Activated T-helper 2 cell treated with anti-CD3 and anti-CD28 coated beads, Interferon-gamma antibody, Interleukin-2, Interleukin-4, amounts not matched to agents 10 μg/mL and 5 μg/mL and 100 μg/mL, durations not matched to agents 14 hours and 24 hours and 36 hours (primary cell): ENCODE data around the gene HAGHL. TPM values are rescaled to one million over a fixed set of nuclear protein-coding genes. Genes with fewer than 3 reads are reported as not detected.
"Not testable (repeated sequence)": the region's sequence is repeated elsewhere in the genome, so short reads cannot be mapped to it uniquely, and the experiment has no call there.

ENCODE experiments used
- DNase-seq: peaks from one replicate; pipeline ENCODE4 v3.0.0; 2021; ENCODE audit warnings: low spot score
- H3K27ac Mint-ChIP-seq: one replicate; pipeline ENCODE4 v1.8.0; 2021; ENCODE audit warnings: mixed read lengths
- H3K27me3 Mint-ChIP-seq: one replicate; pipeline ENCODE4 v1.8.0; 2021; ENCODE audit warnings: low read depth, mixed read lengths
- H3K36me3 Mint-ChIP-seq: one replicate; pipeline ENCODE4 v1.8.0; 2021; ENCODE audit warnings: low read depth, mixed read lengths
- H3K4me1 Mint-ChIP-seq: one replicate; pipeline ENCODE4 v1.8.0; 2021; ENCODE audit warnings: low read depth, mixed read lengths
- H3K4me3 Mint-ChIP-seq: one replicate; pipeline ENCODE4 v1.8.0; 2021; ENCODE audit warnings: low read depth, mild to moderate bottlenecking, moderate library complexity, mixed read lengths
- H3K9me3 Mint-ChIP-seq: one replicate; pipeline ENCODE4 v1.8.0; 2021; ENCODE audit warnings: mixed read lengths
- intact Hi-C: fragments of 100-400 bp; cut with micrococcal nuclease; formaldehyde crosslinking; loops from one replicate; pipeline ENCODE4 v1.15.1; 2023
- total RNA-seq: library from RNA; stranded (reverse); gene quantifications from 2 replicates; pipeline ENCODE4 v1.2.3, GENCODE V29; 2022

The HAGHL gene
- total RNA-seq, 1 donor from 2014 or later = 18.5 TPM

DNA sequence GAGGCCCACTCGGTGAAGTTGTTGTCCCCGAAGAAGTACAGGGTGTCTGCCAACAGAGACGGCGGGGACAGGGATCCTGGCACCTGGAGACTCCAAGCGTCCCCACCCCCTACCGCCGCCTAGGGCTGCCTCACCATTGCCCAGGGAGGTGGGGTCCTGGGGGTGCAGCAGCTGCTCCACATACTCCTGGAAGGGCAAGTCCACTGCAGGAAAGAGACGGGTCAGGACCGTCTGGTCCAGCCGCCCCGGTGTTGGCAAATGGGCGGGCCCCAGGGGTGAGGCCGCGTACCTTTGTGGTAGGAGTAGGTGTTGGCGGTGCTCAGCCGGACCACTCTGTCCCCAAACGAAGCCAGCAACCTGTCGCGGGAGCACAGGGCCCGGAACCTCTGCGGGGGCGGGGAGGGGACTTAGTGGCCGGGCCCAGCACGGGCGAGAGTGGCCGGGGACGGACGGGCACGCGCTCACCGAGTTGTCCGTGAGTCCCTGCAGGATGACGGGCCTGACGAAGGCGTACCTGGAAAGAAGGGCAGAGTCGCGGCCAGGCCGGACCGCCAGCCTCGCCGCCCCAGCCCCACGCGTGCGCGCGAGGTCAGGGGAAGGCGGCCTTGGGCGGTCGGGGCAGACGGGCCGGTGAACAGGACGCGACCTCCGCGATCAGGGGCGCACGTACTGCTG, 43.4 kb upstream of the HAGHL start:
- H3K36me3 Mint-ChIP-seq = peaks cover 32% of the 10 kb centered on the region
- H3K4me3 Mint-ChIP-seq = peak overlapping the region; percentile 76
- peaks cover 14% of the 10 kb centered on the region for H3K4me1 Mint-ChIP-seq
- intact Hi-C loops = loop anchor here (5.0 kb wide), 2 partner anchors 46 to 96 kb away; partner anchors contain the start of gene METTL26
- no peaks in the 10 kb centered on the region for H3K9me3 Mint-ChIP-seq
- no peaks in the 10 kb centered on the region for H3K27me3 Mint-ChIP-seq
- no peak for DNase-seq
- peak overlapping the region; percentile 52 for H3K27ac Mint-ChIP-seq

DNA sequence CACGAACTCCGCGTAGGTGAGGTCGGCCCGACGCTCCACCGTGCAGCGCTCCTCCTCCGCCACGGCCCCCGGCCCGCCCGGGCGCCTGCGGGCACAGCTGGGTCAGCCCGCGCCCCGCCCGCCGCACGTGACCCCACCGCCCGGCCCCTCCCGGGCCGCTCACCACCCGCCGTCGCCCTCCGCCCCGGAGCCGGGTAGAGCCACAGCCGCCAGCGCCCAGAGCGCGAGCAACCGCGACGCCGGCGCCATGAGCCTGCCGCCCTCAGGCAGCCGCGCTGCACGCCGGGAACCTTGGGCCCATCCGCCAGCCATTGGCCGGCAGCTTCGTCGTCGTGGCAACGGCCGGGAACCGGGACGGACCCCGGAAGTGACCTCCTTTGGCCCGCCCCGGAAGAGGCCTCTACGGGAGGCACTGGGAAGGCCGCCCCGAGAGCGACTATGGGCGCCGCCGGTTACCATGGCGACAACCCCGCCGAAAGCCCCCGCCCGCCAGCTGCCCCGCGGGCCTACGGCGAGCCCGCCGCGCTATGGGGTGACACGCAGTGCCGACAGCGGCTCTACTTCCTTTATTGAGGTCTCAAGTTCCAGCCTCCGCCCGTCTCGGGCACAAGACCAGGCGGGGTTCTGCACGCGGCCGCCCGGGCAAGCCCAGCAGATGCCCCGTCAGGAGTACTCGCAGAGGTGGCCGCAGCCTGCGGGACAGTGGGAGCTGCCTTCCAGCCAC, 42.7 kb upstream of the HAGHL start, which contains the start of gene JMJD8:
Gene JMJD8, minus strand, starts transcription at position 264 of the 724 bp plus-strand sequence. Its CDS starts 15 bp downstream, at position 249.
- Mint-ChIP-seq H3K4me3 (peak within 1 kb of the TSS; percentile 76), H3K4me1 (peaks cover 15% of the 10 kb centered on the region), H3K27ac (peak within 1 kb of the TSS; percentile 52), H3K36me3 (peaks cover 32% of the 10 kb centered on the region), H3K9me3 (no peaks in the 10 kb centered on the region), H3K27me3 (no peaks in the 10 kb centered on the region)
- intact Hi-C loops = loop anchor here (5.0 kb wide), 2 partner anchors 47 to 97 kb away; partner anchors contain the start of gene METTL26
- DNase-seq = peak; percentile 95

DNA sequence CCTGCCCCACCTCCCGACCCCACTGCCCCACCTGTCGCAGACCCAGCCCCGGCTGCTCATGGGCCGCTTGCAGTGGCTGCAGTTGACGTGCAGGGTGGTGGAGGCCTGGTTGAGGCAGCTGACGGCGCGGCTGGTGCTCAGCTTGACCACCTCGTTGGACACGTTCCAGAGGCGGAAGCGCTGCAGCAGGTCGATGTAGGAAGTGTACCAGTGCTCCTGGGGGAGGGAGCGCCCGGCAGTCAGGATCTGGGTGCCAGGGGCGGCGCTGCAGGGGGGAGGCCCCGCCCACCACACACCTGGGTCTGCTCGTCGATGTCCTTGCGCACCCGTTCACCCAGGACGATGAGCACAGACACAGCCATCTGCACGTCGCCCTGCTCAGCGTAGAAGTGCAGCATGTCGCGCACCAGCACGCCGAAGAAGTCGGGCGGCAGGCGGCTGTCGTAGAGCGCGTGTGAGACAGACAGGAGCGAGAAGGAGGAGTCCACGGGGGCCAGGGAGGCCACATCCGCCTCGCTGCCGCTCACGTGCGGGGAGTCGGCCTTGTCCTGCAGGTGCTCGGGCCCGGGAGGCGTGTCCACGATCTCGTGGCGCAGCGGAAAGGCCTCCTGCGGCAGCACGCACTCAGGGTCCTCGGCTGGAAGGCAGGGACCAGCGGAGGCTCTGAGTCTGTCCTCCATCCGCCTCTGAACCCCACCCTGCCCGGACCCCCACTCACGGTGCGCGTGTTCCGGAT, 41.8 kb upstream of the HAGHL start:
- intact Hi-C loops = loop anchor here (5.0 kb wide), 2 partner anchors 48 to 98 kb away; partner anchors contain the start of gene METTL26
- H3K27ac Mint-ChIP-seq = no peak overlapping the region
- H3K4me1 Mint-ChIP-seq = peaks cover 18% of the 10 kb centered on the region
- H3K9me3 Mint-ChIP-seq = no peaks in the 10 kb centered on the region
- H3K27me3 Mint-ChIP-seq = no peaks in the 10 kb centered on the region
- no peak overlapping the region for H3K4me3 Mint-ChIP-seq
- no peak for DNase-seq
- H3K36me3 Mint-ChIP-seq = peaks cover 33% of the 10 kb centered on the region

DNA sequence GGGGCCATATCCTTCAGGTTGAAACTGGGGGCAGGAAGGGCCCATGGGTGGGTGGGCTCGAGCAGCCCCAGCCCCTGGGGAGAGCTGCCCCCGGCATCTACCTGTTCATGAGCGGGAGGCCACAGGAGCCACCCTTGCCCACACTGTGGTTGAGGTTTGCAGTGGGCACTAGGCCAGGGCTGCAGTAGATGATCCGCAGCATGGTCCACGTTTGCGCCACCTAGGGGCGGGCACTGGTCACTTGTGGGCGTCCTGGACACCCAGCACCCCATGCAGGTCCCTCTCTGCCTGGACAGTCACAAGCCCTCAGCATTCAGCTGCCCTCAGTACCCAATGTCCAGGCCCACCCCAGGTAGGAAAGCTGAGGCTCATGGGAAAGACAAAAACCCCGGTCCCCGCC, 40.9 kb upstream of the HAGHL start:
- Mint-ChIP-seq H3K9me3 (no peaks in the 10 kb centered on the region), H3K36me3 (peaks cover 34% of the 10 kb centered on the region), H3K27me3 (no peaks in the 10 kb centered on the region), H3K4me1 (peaks cover 18% of the 10 kb centered on the region), H3K27ac (no peak overlapping the region), H3K4me3 (peak overlapping the region; percentile 47)
- no peak for DNase-seq
- intact Hi-C loops = no loop called here

DNA sequence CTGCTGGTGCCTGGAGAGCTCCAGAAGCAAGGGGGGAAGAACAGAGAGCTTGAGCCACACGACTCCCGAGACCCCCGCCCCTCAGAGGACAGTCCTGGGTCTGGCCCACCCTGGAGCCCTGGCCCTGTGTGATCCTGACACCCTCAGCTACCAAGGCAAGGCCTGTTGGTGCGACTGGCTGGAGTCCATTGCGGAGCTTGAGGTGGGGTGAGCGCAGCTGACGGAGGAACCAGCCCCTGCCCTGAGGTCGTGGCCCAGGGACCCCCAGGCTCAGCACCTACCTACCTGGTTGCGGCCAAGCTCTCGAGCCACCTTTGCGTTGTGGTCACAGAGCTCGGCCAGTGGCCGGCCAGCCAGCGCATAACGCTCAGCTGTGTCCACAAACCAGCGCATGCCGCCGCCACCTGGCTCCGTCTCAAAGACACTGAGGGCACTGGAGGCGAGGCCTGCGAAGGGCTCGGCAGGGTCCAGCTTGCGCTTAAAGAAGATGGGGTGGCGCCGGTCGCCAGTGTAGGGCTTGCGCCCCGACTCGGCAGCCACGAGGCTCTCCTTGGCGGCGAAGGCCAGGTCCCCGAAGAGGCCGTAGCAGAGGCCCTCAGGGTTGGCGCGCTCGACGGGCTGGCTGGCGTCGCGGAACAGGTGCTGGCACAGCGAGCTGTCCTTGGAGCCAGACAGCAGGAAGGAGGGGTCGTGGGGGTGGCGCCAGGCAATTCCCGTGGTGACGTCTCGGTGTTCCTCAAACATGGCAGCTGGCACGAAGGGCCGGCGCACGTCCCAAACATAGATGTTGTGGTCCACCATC, 40.2 kb upstream of the HAGHL start:
- no peak for DNase-seq
- H3K27ac Mint-ChIP-seq = no peak overlapping the region
- intact Hi-C loops = no loop called here
- H3K9me3 Mint-ChIP-seq = no peaks in the 10 kb centered on the region
- peak overlapping the region; percentile 47 for H3K4me3 Mint-ChIP-seq
- no peaks in the 10 kb centered on the region for H3K27me3 Mint-ChIP-seq
- peaks cover 13% of the 10 kb centered on the region for H3K4me1 Mint-ChIP-seq
- H3K36me3 Mint-ChIP-seq = peaks cover 28% of the 10 kb centered on the region

DNA sequence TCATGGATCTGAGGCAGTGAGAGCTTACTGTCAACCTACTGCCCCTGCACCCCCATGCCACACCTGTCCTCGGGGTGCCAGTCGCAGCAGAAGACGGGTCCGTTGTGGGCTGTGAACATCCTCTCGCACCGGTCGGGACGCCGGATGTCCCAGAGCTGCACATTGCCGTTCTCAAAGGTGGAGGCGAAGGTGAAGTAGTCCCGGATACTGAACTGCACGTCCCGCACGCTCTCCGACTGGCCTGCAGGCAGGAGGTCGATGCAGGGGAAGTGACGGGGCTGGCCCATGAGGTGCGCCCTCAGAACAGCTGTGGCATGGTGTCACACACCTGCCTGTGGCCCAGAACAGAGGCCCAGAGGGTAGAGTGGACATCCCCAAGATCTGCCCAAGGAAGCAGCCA, 39.4 kb upstream of the HAGHL start:
- H3K4me3 Mint-ChIP-seq = no peak overlapping the region
- H3K36me3 Mint-ChIP-seq = peaks cover 19% of the 10 kb centered on the region
- H3K27ac Mint-ChIP-seq = no peak overlapping the region
- DNase-seq = no peak
- intact Hi-C loops = no loop called here
- H3K9me3 Mint-ChIP-seq = no peaks in the 10 kb centered on the region
- H3K27me3 Mint-ChIP-seq = peaks cover 4% of the 10 kb centered on the region
- peaks cover 11% of the 10 kb centered on the region for H3K4me1 Mint-ChIP-seq

DNA sequence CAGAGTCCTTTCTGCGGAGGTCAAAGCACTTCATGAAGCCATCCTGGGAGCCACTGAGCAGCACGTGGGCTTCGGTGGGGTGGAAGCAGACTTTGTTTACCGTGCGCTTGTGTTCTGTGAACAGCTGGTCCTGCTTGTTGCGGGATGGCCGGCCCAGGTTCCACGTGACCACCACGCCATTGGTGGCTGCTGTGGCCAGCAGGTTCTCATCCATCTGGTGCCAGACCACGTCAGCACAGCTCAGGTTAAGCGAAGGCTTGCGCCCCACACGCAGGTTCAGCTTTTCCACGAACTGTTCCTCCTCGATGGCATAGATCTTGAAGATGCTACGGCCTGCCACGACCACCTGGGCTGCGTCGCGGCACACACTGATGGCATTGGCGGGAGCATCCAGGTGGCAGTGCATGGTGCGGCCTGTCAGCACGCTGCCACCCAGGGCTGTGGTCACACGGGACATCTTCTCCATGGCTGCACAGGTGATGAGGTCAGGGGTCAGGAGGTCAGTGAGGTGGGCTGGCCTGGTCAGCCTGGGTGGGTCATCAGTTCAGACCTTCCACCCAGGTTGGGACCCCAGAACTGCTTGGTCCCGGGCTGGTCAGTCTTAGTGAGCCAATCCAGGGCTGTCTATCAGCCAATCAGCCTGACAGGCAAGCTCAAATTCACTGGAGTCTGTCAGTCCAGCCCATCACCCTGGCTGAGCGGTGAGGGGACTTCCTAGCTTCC, 37.6 kb upstream of the HAGHL start:
- DNase-seq = no peak

DNA sequence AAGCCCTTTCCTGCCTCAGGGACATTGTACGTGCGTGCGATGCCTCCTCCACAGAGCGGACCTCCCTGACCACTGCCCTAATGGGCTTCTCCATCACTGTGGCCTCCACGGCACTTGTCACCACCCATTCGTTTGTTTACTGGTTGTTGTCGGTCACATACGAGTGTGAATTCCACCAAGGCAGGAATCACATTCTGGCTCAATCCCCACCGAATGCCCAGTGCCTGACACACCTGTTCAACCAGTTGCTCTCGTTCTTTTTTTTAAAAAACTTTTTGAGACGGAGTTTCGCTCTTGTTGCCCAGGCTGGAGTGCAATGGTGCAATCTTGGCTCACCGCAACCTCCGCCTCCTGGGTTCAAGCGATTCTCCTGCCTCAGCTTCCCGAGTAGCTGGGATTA, 35.7 kb upstream of the HAGHL start:
- peak overlapping the region; percentile 91 for H3K4me3 Mint-ChIP-seq
- DNase-seq, H3K36me3 Mint-ChIP-seq, intact Hi-C loops, H3K9me3 Mint-ChIP-seq: not testable (repeated sequence)
- H3K4me1 Mint-ChIP-seq = peaks cover 13% of the 10 kb centered on the region
- peaks cover 15% of the 10 kb centered on the region for H3K27me3 Mint-ChIP-seq
- peak overlapping the region; percentile 70 for H3K27ac Mint-ChIP-seq

More for the DNA sequence above, 37.6 kb upstream of the HAGHL start:
- Mint-ChIP-seq H3K9me3 (no peaks in the 10 kb centered on the region), H3K27me3 (peaks cover 15% of the 10 kb centered on the region), H3K36me3 (peaks cover 13% of the 10 kb centered on the region), H3K27ac (peak overlapping the region; percentile 84), H3K4me1 (peaks cover 9% of the 10 kb centered on the region), H3K4me3 (peak overlapping the region; percentile 91)
- intact Hi-C loops = no loop called here

DNA sequence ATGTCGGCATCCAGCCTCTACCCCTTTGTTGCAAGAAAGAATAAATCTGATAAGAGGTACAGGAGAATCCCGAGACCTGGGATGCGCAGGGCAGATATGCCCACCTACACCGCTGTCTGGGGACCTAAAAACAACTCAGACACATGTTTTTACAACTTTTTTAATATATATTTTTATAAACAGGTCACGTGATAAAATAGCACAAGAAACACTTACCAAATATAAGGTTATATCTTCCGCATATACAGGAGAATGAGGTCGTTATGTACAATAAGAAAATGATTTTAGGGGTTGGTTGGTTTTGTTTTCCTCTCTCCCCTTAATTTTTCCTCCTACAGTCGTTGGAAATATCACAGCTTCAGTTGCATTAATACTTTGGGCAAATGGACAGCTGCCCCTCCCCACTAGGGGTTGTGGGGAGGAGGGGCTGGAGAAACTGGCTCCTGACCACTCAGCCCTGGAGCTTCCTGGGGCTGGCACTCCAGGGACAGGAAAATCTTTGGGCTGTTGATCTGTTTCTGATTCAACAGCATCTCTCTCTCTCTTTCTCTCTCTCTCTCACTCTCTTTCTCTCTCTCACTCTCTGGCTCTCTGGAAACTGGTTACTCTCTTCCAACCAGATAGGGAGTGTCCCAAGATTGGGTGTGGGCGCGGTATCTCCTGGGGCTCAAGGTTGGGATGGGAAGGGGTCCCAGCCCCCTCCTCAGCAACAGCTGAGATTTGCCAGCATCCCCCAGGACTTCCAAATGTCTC, 34.4 kb upstream of the HAGHL start:
- Mint-ChIP-seq H3K4me3 (peak overlapping the region; percentile 47), H3K36me3 (peaks cover 6% of the 10 kb centered on the region), H3K27me3 (peaks cover 15% of the 10 kb centered on the region), H3K27ac (no peak overlapping the region), H3K4me1 (peaks cover 13% of the 10 kb centered on the region), H3K9me3 (no peaks in the 10 kb centered on the region)
- DNase-seq = no peak
- intact Hi-C loops = no loop called here

DNA sequence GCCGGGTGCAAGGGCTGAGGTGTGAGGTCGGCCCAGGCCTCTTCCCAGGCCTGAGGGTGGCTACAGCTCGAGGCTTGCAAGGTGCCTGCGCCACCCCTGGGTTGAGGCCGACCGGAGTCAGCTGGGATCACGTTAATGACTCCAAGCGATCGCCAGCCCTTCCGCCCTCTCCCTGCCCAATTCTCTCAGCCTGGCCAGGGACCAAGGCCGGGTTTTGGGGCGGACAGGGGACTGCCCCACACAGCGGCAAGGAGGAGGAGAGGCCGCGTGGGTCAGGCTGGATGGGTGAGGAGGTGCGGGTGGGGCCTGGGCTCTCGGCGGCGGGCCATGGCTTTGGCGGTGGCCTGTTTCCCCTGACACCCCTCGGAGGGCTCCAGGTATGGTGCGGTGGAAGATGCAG, 33.5 kb upstream of the HAGHL start:
- peaks cover 6% of the 10 kb centered on the region for H3K36me3 Mint-ChIP-seq
- H3K27me3 Mint-ChIP-seq = peaks cover 15% of the 10 kb centered on the region
- H3K4me3 Mint-ChIP-seq = peak overlapping the region; percentile 39
- H3K4me1 Mint-ChIP-seq = peaks cover 13% of the 10 kb centered on the region
- no peak overlapping the region for H3K27ac Mint-ChIP-seq
- intact Hi-C loops = no loop called here
- no peaks in the 10 kb centered on the region for H3K9me3 Mint-ChIP-seq
- DNase-seq = no peak

DNA sequence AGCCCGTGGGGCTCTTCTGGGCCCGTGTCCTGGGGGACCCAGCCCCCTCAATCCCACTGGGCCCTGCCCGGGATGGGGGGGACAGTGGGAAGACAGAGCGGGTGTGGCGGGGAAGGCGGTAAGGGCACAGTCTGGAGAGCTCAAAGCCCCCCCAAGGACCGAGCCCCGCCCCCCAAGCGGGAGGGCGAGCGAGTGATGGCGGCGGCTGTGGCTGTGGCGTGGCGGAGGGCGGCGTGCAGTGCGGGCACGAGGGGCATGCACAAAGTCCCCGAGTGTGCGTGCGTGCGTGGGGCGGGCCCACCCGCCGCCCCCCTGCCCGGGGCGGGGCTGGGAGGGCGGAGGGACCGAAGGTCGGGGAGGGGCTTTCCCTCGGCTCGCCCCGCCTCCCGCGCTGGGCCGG, 33.1 kb upstream of the HAGHL start:
- intact Hi-C loops = no loop called here
- no peak for DNase-seq
- H3K36me3 Mint-ChIP-seq = peaks cover 6% of the 10 kb centered on the region

More for the DNA sequence above, 33.1 kb upstream of the HAGHL start:
- no peak overlapping the region for H3K4me3 Mint-ChIP-seq
- H3K27ac Mint-ChIP-seq = no peak overlapping the region
- H3K4me1 Mint-ChIP-seq = peaks cover 13% of the 10 kb centered on the region
- peaks cover 15% of the 10 kb centered on the region for H3K27me3 Mint-ChIP-seq
- no peaks in the 10 kb centered on the region for H3K9me3 Mint-ChIP-seq
